ENCODE data around the gene FTL.

- no peak for TF ChIP-seq CTCF (IDR thresholded peaks at IDR 0.05)
- TF ChIP-seq POLR2A (IDR thresholded peaks at IDR 0.05) = no peak
These were observed 17.9 kb upstream of the FTL start for GRCh38 chr19:48947258-48947542.
